GM12873 (cell line): ENCODE data around the gene SLA2.

Experiments used
- CTCF ChIP-seq: IDR thresholded peaks from 2 replicates; pipeline ENCODE4 v1.5.1; 2012; ENCODE audit warnings: low read depth, mild to moderate bottlenecking, moderate library complexity, low read length, control low read depth; ENCODE audit not compliant: insufficient read depth; ENCODE audit errors: missing control alignments

SLA2 gene

GRCh38 chr20:36587388-36588070 lies 58.5 kb downstream of the SLA2 start:
- no peak for TF ChIP-seq CTCF

GRCh38 chr20:36585410-36586125 lies 60.4 kb downstream of the SLA2 start:
- no peak for TF ChIP-seq CTCF

GRCh38 chr20:36584018-36584481 lies 61.9 kb downstream of the SLA2 start:
- TF ChIP-seq CTCF = no peak

- no peak for TF ChIP-seq CTCF
Measured at GRCh38 chr20:36582821-36583220, 63.2 kb downstream of the SLA2 start.

- TF ChIP-seq CTCF = no peak
Measured at GRCh38 chr20:36582322-36582721, 63.7 kb downstream of the SLA2 start.

- TF ChIP-seq CTCF = no peak
Measured at GRCh38 chr20:36579996-36580545, 65.9 kb downstream of the SLA2 start.

- TF ChIP-seq CTCF = no peak
Measured at GRCh38 chr20:36578356-36579041, 67.5 kb downstream of the SLA2 start.
